Measurements from ENCODE around the gene RELB.

The RELB gene

DNA sequence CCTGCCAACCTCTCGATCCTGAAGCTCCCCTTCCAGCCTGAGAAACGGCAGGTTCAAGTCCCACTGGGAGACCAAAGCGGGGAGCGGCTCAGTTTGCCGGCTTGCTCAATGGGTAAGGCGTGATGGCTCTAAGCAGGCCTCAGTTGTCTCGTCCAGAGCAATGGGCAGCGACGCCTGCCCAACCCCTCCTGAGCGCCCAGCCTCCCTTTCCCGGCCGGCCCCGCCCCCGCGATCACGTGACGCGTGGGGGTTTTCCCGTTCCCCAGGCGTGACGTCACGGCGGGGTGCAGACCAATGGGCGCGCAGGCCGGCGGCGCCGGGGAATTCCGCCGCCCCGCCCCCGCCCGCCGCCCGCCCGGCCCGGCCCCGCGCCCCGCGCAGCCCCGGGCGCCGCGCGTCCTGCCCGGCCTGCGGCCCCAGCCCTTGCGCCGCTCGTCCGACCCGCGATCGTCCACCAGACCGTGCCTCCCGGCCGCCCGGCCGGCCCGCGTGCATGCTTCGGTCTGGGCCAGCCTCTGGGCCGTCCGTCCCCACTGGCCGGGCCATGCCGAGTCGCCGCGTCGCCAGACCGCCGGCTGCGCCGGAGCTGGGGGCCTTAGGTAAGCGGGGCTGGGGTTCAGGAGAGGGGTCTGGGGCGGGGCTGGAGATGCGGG, at the start of gene RELB:
TSS of gene RELB (plus strand) at position 378 of the 653 bp plus-strand sequence. CDS start at position 494, 116 bp downstream.
- peak; percentile 58 for ATAC-seq
- TF ChIP-seq, protein P1, sequence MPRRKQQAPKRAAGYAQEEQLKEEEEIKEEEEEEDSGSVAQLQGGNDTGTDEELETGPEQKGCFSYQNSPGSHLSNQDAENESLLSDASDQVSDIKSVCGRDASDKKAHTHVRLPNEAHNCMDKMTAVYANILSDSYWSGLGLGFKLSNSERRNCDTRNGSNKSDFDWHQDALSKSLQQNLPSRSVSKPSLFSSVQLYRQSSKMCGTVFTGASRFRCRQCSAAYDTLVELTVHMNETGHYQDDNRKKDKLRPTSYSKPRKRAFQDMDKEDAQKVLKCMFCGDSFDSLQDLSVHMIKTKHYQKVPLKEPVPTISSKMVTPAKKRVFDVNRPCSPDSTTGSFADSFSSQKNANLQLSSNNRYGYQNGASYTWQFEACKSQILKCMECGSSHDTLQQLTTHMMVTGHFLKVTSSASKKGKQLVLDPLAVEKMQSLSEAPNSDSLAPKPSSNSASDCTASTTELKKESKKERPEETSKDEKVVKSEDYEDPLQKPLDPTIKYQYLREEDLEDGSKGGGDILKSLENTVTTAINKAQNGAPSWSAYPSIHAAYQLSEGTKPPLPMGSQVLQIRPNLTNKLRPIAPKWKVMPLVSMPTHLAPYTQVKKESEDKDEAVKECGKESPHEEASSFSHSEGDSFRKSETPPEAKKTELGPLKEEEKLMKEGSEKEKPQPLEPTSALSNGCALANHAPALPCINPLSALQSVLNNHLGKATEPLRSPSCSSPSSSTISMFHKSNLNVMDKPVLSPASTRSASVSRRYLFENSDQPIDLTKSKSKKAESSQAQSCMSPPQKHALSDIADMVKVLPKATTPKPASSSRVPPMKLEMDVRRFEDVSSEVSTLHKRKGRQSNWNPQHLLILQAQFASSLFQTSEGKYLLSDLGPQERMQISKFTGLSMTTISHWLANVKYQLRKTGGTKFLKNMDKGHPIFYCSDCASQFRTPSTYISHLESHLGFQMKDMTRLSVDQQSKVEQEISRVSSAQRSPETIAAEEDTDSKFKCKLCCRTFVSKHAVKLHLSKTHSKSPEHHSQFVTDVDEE (CRISPR knock-in tag; IDR thresholded peaks at IDR 0.05): no peak
- TF ChIP-seq, protein P2, sequence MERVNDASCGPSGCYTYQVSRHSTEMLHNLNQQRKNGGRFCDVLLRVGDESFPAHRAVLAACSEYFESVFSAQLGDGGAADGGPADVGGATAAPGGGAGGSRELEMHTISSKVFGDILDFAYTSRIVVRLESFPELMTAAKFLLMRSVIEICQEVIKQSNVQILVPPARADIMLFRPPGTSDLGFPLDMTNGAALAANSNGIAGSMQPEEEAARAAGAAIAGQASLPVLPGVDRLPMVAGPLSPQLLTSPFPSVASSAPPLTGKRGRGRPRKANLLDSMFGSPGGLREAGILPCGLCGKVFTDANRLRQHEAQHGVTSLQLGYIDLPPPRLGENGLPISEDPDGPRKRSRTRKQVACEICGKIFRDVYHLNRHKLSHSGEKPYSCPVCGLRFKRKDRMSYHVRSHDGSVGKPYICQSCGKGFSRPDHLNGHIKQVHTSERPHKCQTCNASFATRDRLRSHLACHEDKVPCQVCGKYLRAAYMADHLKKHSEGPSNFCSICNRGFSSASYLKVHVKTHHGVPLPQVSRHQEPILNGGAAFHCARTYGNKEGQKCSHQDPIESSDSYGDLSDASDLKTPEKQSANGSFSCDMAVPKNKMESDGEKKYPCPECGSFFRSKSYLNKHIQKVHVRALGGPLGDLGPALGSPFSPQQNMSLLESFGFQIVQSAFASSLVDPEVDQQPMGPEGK (CRISPR knock-in tag; IDR thresholded peaks at IDR 0.05; ENCODE audit: borderline replicate concordance): 0 out of 2 replicates have a peak, but pooled peaks have one; percentile 34
- TF ChIP-seq ESRRG (CRISPR knock-in tag; IDR thresholded peaks at IDR 0.05): 0 out of 2 replicates have a peak, but pooled peaks have one; percentile 42

- ATAC-seq: no peak
- TF ChIP-seq, protein P1 (CRISPR knock-in tag; IDR thresholded peaks at IDR 0.05): no peak
Observed at GRCh38 chr19:44954278-44954648, 47.0 kb upstream of the RELB start.

DNA sequence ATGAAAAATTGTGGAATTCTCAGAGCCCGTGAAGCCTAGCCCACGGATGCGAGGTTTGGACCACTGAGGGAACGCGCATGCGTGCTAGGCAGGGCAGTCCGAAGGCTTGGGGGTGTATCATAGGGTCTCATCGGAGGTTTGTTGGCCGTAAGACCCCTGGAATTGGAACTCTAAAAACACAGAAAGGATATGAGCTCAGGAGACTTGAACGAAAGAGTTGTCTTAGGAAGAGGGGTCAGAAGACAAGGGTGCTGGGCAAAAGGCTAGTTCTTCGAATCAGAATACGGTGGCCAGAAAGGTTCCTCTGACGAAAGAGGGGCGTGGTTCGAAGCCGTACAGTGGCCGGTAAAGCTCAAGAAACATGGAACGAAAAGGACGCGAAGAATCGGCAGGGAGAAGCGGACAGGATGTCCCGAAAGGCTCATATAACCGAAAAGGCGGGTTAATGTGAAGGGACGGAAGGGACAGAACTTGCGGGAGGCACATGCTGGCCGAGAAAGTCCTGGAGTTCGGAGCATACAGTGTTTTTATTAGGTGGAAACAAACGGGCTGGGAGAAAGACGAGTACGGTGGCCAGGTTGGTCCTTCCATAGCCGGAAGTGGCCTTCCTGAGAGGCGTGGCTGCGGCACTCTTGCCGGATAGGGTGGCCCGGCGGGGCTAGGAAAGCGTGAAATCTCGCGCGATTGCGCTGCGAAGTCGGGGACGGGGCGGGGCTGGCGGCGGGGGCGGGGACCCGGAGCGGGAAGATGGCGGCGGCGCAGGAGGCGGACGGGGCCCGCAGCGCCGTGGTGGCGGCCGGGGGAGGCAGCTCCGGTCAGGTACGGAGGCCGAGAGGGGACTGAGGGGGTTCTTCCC, 46.4 kb upstream of the RELB start, which contains the start of gene CLPTM1:
TSS of gene CLPTM1 (plus strand) at position 732 of the 856 bp plus-strand sequence. CDS start at position 748, 16 bp downstream.
- TF ChIP-seq TCF4 (CRISPR knock-in tag; IDR thresholded peaks at IDR 0.05; ENCODE audit: borderline replicate concordance): no peak
- TF ChIP-seq, protein P3, sequence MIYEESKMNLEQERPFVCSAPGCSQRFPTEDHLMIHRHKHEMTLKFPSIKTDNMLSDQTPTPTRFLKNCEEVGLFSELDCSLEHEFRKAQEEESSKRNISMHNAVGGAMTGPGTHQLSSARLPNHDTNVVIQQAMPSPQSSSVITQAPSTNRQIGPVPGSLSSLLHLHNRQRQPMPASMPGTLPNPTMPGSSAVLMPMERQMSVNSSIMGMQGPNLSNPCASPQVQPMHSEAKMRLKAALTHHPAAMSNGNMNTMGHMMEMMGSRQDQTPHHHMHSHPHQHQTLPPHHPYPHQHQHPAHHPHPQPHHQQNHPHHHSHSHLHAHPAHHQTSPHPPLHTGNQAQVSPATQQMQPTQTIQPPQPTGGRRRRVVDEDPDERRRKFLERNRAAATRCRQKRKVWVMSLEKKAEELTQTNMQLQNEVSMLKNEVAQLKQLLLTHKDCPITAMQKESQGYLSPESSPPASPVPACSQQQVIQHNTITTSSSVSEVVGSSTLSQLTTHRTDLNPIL (CRISPR knock-in tag; IDR thresholded peaks at IDR 0.05; ENCODE audit: low read depth): no peak
- TF ChIP-seq CSDC2 (CRISPR knock-in tag; IDR thresholded peaks at IDR 0.05): no peak
- no peak for TF ChIP-seq ISL1 (CRISPR knock-in tag; IDR thresholded peaks at IDR 0.05)
- no peak for TF ChIP-seq ESRRG (CRISPR knock-in tag; IDR thresholded peaks at IDR 0.05)
- TF ChIP-seq, protein P4, sequence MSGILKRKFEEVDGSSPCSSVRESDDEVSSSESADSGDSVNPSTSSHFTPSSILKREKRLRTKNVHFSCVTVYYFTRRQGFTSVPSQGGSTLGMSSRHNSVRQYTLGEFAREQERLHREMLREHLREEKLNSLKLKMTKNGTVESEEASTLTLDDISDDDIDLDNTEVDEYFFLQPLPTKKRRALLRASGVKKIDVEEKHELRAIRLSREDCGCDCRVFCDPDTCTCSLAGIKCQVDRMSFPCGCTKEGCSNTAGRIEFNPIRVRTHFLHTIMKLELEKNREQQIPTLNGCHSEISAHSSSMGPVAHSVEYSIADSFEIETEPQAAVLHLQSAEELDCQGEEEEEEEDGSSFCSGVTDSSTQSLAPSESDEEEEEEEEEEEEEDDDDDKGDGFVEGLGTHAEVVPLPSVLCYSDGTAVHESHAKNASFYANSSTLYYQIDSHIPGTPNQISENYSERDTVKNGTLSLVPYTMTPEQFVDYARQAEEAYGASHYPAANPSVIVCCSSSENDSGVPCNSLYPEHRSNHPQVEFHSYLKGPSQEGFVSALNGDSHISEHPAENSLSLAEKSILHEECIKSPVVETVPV (CRISPR knock-in tag; IDR thresholded peaks at IDR 0.05): no peak
- no peak for TF ChIP-seq SNAI2 (CRISPR knock-in tag; IDR thresholded peaks at IDR 0.05)
- TF ChIP-seq, protein P1 (CRISPR knock-in tag; IDR thresholded peaks at IDR 0.05): 0 out of 2 replicates have a peak, but pooled peaks have one; percentile 15
- ATAC-seq: peak; percentile 95

Data from SK-N-SH treated with all-trans-retinoic acid at 6 μM for 48 hours (cell line).